ENCODE data around the gene FAM118A. TPM values are rescaled to one million over a fixed set of nuclear protein-coding genes. Genes with fewer than 3 reads are reported as not detected.
"Not testable (repeated sequence)": the region's sequence is repeated elsewhere in the genome, so short reads cannot be mapped to it uniquely, and the experiment has no call there.

The FAM118A gene
- total and polyA plus RNA-seq, 2 of the 8 experiments (the other 6 are each of a cell fraction or from before 2014, with no cell fraction given): 8.5 to 18.6 TPM

- not testable (repeated sequence) for H3K14ac ChIP-seq (ENCODE audit: insufficient read length); H2BK5ac ChIP-seq (ENCODE audit: low read depth, low read length); H3K4me3 ChIP-seq (ENCODE audit: extremely low read depth in 1 of 4, insufficient read depth in 2 of 4, low read depth in 3 of 4, low read length in 4 of 4); H3K79me2 ChIP-seq (ENCODE audit: control insufficient read depth in 1 of 2, insufficient read depth in 2 of 2, low read length in 2 of 2); H3K36me3 ChIP-seq (ENCODE audit: control insufficient read depth in 2 of 4, insufficient read depth in 4 of 4, low read length in 3 of 4); H3K27ac ChIP-seq (ENCODE audit: low read depth, low read length); DNase-seq (ENCODE audit: low read depth in 1 of 2, low spot score in 2 of 2); H3K27me3 ChIP-seq (replicated peaks in 1 of 4; ENCODE audit: control insufficient read depth in 3 of 4, extremely low read depth in 1 of 4, insufficient read depth in 3 of 4, low read length in 3 of 4); H2BK15ac ChIP-seq (ENCODE audit: low read length); H2BK20ac ChIP-seq (ENCODE audit: low read length); H2BK120ac ChIP-seq (replicated peaks; ENCODE audit: low read depth, low read length); H3K9ac ChIP-seq (replicated peaks in 1 of 4; ENCODE audit: extremely low read depth in 1 of 4, low read depth in 3 of 4, low read length in 3 of 4); H3K9me3 ChIP-seq (ENCODE audit: insufficient read depth in 2 of 2, low read depth in 1 of 2, low read length in 1 of 2); H3K79me1 ChIP-seq (ENCODE audit: low read depth, low read length); H3K4ac ChIP-seq (replicated peaks; ENCODE audit: insufficient read length, low read depth, low read length); H2AK5ac ChIP-seq (ENCODE audit: low read depth, low read length); H3K18ac ChIP-seq (ENCODE audit: extremely low read depth, low read length); H4K8ac ChIP-seq (ENCODE audit: extremely low read depth, insufficient read depth, low read length); H3K23ac ChIP-seq (ENCODE audit: insufficient read length); FAIRE-seq; H4K91ac ChIP-seq (replicated peaks; ENCODE audit: insufficient read length, low read length); H4K5ac ChIP-seq (ENCODE audit: insufficient read length, low read depth, low read length); H2BK12ac ChIP-seq (ENCODE audit: low read depth, low read length); H2AFZ ChIP-seq (ENCODE audit: low read length); H3K56ac ChIP-seq (replicated peaks; ENCODE audit: insufficient read length, low read depth, low read length); H3K4me2 ChIP-seq (ENCODE audit: insufficient read depth in 1 of 2, low read depth in 2 of 2, low read length in 2 of 2)
- Histone ChIP-seq H3K23me2 (ENCODE audit: low read depth, low read length) (peaks cover 12% of the 10 kb centered on the region; the same call in 1 of the 2 replicates), H4K20me1 (replicated peaks in 1 of 2; ENCODE audit: control insufficient read depth in 1 of 2, insufficient read depth in 2 of 2, low read length in 2 of 2) (peaks cover 0 to 11% of the 10 kb centered on the region in 2 experiments), H3K4me1 (replicated peaks in 1 of 4; ENCODE audit: control insufficient read depth in 3 of 4, insufficient read depth in 4 of 4, low read length in 3 of 4) (peaks cover 0 to 20% (median 5%) of the 10 kb centered on the region in 4 experiments; a peak in 4 of 7 replicates)
- ChIA-PET POLR2A (ENCODE audit: partially characterized antibody) (interaction anchor here (0.8 to 2.5 kb wide), 2 partner anchors 13 to 22 kb away, joined by 3 to 5 read pairs; no protein-coding TSS in a partner anchor), CTCF (ENCODE audit: partially characterized antibody) (interaction anchor here (0.8 to 2.0 kb wide), 7 partner anchors 10 to 167 kb away, joined by 3 to 5 read pairs (median 4); partner anchors contain the start of gene UPK3A)
- 87% methylated on average over 6 of the region's 6 CpGs; no CpG with 5 or more reads in 1 of the 2 experiments for WGBS, 2 experiments (ENCODE audit: extremely low coverage in 1 of 2, insufficient coverage in 1 of 2, insufficient read length in 1 of 2, insufficient replicate concordance in 2 of 2, low coverage in 1 of 2, low lambda C conversion rate in 2 of 2, missing lambda C conversion rate in 1 of 2)
These were observed 14.7 kb upstream of the FAM118A start for GRCh38 chr22:45295004-45295403.
